ENCODE results near the gene SLMAP.

DNA sequence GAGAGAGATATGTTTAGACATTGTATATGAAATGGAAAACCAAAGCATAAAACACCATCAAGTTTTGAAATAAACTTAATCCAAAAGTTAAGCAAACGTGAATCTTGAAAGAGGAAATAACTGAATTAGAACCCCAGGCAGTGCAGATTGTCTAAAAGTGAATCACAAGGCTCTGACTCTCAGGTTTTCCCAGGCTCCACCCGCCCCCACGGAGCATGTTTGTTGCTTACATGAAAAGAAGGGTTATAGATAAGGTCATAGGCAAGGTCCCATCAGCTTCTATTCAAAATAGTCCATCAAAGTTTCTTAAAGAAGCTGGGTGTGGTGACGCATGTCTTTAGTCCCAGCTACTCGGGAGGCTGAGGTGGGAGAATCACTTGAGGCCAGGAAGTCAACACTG lies 29.0 kb upstream of the SLMAP start:
- no peak for TF ChIP-seq POLR2AphosphoS5 (IDR thresholded peaks at IDR 0.05; ENCODE audit: borderline replicate concordance, low read depth, low read length)
- no peak for TF ChIP-seq EZH2 (IDR thresholded peaks at IDR 0.05)
- TF ChIP-seq FOXP2 (optimal IDR thresholded peaks at IDR 0.05; ENCODE audit: control extremely low read depth, extremely low read length, insufficient read depth) = no peak
